ENCODE data around the gene DDI1.

DDI1 gene

GRCh38 chr11:104078995-104079394 lies 42.6 kb downstream of the DDI1 start:
- H3K9ac ChIP-seq (ENCODE audit: low read depth, low read length), result no peak overlapping the region
- peaks cover 2% of the 10 kb centered on the region; the same call in 1 of the 2 replicates for H3K4me1 ChIP-seq (ENCODE audit: control insufficient read depth, insufficient read depth, low read length)
- no peaks in the 10 kb centered on the region for H3K36me3 ChIP-seq (ENCODE audit: control insufficient read depth, insufficient read depth, low read length)
- H3K9me3 ChIP-seq (ENCODE audit: control insufficient read depth, insufficient read depth, low read length), result no peaks in the 10 kb centered on the region
- H3K27ac ChIP-seq (ENCODE audit: low read depth, low read length), result no peak overlapping the region
- H3K4me3 ChIP-seq (ENCODE audit: low read depth, low read length), result no peak overlapping the region
- no peaks in the 10 kb centered on the region for H3K27me3 ChIP-seq (ENCODE audit: control insufficient read depth, insufficient read depth, low read length)

- Histone ChIP-seq H3K27ac (ENCODE audit: low read depth, low read length) (no peak overlapping the region), H3K27me3 (ENCODE audit: control insufficient read depth, insufficient read depth, low read length) (no peaks in the 10 kb centered on the region), H3K9me3 (ENCODE audit: control insufficient read depth, insufficient read depth, low read length) (no peaks in the 10 kb centered on the region), H3K36me3 (ENCODE audit: control insufficient read depth, insufficient read depth, low read length) (no peaks in the 10 kb centered on the region), H3K4me3 (ENCODE audit: low read depth, low read length) (no peak overlapping the region), H3K9ac (ENCODE audit: low read depth, low read length) (no peak overlapping the region), H3K4me1 (ENCODE audit: control insufficient read depth, insufficient read depth, low read length) (no peaks in the 10 kb centered on the region)
These were observed 50.2 kb downstream of the DDI1 start for GRCh38 chr11:104086621-104087020.
